Measurements from ENCODE around the gene PCK1. TPM values are rescaled to one million over a fixed set of nuclear protein-coding genes. Genes with fewer than 3 reads are reported as not detected.

Gene PCK1
- total RNA-seq, 1 experiment from 2014 or later, result not detected

DNA sequence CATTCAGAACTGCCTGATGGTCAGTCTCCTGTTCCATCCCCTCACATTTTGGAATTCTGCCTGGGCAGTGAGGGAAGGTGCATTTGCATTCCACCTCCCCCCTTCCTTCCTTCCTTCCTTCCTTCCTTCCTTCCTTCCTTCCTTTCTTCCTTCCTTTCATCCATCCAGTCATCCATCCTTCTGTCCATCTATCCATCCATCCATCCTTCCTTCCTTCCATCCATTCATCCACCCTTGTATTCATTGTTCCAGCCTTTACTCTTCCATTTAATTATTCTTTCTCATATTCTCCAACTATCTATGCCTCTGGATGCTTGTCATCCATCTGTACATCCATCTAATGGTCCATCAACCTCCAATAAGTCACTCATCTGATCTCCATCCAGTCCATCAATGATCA is 14.0 kb downstream of the PCK1 start:
- H3K4ac ChIP-seq (ENCODE audit: low read depth, low read length), result no peak overlapping the region
- no peaks in the 10 kb centered on the region for H3K9me3 ChIP-seq (ENCODE audit: control insufficient read depth, low read depth, low read length)
- no peak for DNase-seq
- H2BK120ac ChIP-seq (ENCODE audit: low read depth, low read length, poor library complexity, severe bottlenecking), result no peak overlapping the region
- no peaks in the 10 kb centered on the region; the same call in 1 of the 2 replicates for H3K4me1 ChIP-seq (ENCODE audit: insufficient read depth, low read length)
- no peaks in the 10 kb centered on the region for H3K79me2 ChIP-seq (ENCODE audit: insufficient read depth, low read length)
- no peaks in the 10 kb centered on the region for H3K79me1 ChIP-seq (ENCODE audit: insufficient read depth, low read depth, low read length, poor library complexity, severe bottlenecking)
- H2BK12ac ChIP-seq (ENCODE audit: insufficient read length, low read depth, low read length), result no peak overlapping the region
- H4K5ac ChIP-seq (ENCODE audit: insufficient read length, low read depth, low read length), result no peak overlapping the region
- no peak overlapping the region for H2BK20ac ChIP-seq (ENCODE audit: low read depth, low read length, poor library complexity, severe bottlenecking)
- H3K23me2 ChIP-seq (ENCODE audit: insufficient read length, low read depth, low read length, poor library complexity, severe bottlenecking), result no peaks in the 10 kb centered on the region
- Mint-ChIP-seq H3K4me1 (peaks cover 20 to 22% of the 10 kb centered on the region in 2 experiments), H3K27me3 (ENCODE audit: low read depth) (peaks cover 12% of the 10 kb centered on the region), H3K4me3 (no peak overlapping the region), H3K9me3 (no peaks in the 10 kb centered on the region), H3K27ac (no peak overlapping the region), H3K36me3 (ENCODE audit: insufficient read depth in 1 of 3, low read depth in 3 of 3) (no peaks in the 10 kb centered on the region; a peak in 1 of 7 replicates)
- no peaks in the 10 kb centered on the region for H4K20me1 ChIP-seq (ENCODE audit: control insufficient read depth, insufficient read depth, insufficient read length)
- H2AK5ac ChIP-seq (ENCODE audit: insufficient read length, low read length), result no peak overlapping the region
- H3K56ac ChIP-seq (ENCODE audit: insufficient read length, low read depth, low read length), result no peak overlapping the region
- H2BK15ac ChIP-seq (ENCODE audit: low read depth, low read length), result no peak overlapping the region
- TF ChIP-seq, protein P1, sequence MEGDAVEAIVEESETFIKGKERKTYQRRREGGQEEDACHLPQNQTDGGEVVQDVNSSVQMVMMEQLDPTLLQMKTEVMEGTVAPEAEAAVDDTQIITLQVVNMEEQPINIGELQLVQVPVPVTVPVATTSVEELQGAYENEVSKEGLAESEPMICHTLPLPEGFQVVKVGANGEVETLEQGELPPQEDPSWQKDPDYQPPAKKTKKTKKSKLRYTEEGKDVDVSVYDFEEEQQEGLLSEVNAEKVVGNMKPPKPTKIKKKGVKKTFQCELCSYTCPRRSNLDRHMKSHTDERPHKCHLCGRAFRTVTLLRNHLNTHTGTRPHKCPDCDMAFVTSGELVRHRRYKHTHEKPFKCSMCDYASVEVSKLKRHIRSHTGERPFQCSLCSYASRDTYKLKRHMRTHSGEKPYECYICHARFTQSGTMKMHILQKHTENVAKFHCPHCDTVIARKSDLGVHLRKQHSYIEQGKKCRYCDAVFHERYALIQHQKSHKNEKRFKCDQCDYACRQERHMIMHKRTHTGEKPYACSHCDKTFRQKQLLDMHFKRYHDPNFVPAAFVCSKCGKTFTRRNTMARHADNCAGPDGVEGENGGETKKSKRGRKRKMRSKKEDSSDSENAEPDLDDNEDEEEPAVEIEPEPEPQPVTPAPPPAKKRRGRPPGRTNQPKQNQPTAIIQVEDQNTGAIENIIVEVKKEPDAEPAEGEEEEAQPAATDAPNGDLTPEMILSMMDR (conservative IDR thresholded peaks at IDR 0.05), result no peak
- H3K27me3 ChIP-seq (ENCODE audit: insufficient read depth, low read length), result no peaks in the 10 kb centered on the region; the same call in none of the 2 replicates
- no peak overlapping the region for H2AFZ ChIP-seq (ENCODE audit: low read length)
- H4K8ac ChIP-seq (replicated peaks; ENCODE audit: insufficient read length, low read depth, low read length), result no peak overlapping the region
- H3K14ac ChIP-seq (ENCODE audit: insufficient read depth, low read length), result no peak overlapping the region
- no peak overlapping the region for H3T11ph ChIP-seq (ENCODE audit: low read length)
- no peak overlapping the region for H3K9ac ChIP-seq (ENCODE audit: extremely low read depth, insufficient read length, low read length)
- no peak overlapping the region for H3K4me2 ChIP-seq (ENCODE audit: insufficient read depth, insufficient read length, low read length)
- H3K27ac ChIP-seq (ENCODE audit: insufficient read length, low read depth, low read length), result no peak overlapping the region
- no peak overlapping the region for H4K91ac ChIP-seq (ENCODE audit: insufficient read length, low read depth, low read length)
- no peak overlapping the region for H2BK5ac ChIP-seq (ENCODE audit: insufficient read length, low read length)
- no peak overlapping the region for H3K23ac ChIP-seq (ENCODE audit: insufficient read length, low read depth, low read length)
- no peak overlapping the region for H3K18ac ChIP-seq (ENCODE audit: insufficient read length, low read depth, low read length)

Data from H9 (cell line).